HG03159 (cell line): ENCODE measurements around the gene GRAMD1B.
"Not testable (repeated sequence)": the region's sequence is repeated elsewhere in the genome, so short reads cannot be mapped to it uniquely, and the experiment has no call there.

Experiments
- ATAC-seq: cut with Tn5 transposase; IDR thresholded peaks from one replicate; pipeline ENCODE4 v1.9.1; 2021; ENCODE audit warnings: mild to moderate bottlenecking, moderate library complexity; ENCODE audit not compliant: unreplicated experiment

The GRAMD1B gene

DNA sequence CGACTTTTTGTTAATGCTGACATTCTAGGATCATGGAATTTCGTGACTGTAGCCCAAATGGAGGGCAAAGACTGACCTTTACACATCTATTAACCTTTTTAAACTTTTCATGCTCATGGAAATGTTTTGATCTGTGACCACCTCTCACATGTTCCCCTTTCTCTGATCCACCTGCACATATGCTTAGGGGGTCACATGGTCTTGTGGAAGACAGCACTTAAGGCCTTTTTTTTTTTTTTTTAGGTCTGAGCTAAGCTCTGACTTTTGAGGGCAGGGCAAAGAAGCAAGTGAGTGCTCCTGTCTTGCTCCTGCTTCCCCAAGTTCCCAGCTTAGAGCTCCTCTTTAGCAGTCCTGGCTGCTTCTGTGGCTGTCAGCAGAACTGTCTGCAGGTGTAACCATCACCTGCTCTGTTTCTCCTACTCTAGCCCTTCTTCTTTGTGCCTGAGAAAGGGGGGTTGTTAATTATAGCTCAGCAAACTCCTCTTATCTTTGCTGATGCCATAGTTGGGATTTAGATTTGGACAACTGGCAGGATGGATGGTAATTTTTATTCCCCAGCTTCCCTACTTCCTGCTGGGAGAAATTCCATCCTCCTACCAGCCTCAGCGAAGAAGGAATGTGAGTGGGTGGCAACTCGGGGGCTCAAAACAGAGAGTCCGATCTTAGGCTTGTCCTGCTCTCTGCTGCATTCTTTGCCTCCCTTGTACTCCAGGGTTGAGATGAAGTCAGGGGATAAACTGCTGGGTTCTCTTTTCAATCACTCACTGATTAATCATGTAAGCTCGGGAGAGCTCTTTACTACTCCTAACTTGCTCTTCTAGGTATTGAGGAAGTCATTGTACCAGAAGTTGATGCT lies 64.4 kb downstream of the GRAMD1B start:
- ATAC-seq, result no peak

DNA sequence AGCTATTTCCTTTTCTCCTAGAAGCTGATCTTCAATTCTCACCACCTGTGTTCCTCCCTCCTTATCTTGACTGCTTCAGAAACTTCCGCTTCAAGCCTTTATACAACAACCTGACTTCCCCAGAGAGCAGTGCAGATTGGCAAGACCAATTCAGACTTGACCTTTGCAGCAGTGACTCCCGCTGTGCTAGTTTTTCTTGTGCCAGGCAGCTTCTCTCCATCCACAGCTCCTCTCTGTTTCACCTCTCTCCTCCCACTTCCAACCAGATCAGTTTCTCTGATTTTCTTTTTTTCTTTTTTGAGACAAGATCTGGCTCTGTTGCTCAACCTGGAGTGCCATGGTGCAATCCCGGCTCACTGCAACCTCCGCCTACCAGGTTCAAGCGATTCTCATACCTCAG lies 74.3 kb downstream of the GRAMD1B start:
- no peak for ATAC-seq

DNA sequence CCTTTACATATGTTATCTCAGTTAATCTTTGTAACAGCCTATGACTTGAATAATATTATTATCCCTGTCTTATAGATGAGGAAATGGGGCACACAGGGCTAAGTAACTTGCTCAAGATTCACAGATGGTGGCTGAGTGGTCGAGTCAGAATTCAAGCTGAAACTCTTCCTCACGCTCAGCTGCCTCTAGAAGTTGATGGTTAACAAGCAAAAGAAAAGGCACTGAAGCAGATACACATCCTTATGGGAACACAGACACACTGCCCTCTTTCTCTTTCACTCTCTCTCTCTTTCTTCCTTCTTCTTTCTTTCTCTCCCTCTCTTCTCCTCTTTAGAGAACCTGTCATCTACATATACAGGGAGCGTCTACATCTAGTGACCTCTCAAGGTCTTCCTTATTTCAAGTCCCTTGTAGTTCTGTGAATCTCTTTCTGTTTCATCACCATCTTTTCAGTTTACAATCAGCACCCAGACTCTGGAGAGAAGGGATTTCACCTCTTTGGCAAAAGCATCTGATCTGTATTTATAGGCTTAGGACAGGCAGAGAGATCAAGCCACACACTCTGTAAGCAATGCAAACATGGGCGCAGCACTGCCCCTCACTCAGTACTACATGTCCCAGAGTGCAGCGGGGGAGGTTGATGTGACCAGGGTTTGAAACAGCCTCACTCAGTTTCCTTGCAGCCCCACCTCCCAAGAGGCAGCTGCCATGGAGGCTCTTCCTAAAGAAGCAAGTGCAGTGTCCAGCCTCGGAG lies 75.7 kb downstream of the GRAMD1B start:
- ATAC-seq, result peak; percentile 67

DNA sequence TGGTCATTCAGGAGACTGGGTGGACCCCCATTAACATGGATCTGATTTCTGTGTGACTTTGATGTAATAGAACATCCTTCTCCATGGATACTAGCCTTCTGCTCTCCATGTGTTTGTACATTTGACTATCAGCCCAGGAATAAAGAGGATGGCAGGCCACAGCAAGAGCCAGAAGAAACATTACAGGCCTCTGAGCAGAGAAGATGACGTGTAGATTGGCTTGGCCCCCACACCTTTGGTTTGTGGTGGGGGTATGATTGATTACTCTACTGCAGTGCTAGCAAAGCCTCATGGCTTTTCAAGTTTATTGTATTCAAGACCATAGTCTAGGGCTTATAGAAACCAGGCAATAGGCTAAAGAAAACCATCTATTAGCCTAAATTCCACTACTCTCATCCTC lies 77.0 kb downstream of the GRAMD1B start:
- no peak for ATAC-seq

DNA sequence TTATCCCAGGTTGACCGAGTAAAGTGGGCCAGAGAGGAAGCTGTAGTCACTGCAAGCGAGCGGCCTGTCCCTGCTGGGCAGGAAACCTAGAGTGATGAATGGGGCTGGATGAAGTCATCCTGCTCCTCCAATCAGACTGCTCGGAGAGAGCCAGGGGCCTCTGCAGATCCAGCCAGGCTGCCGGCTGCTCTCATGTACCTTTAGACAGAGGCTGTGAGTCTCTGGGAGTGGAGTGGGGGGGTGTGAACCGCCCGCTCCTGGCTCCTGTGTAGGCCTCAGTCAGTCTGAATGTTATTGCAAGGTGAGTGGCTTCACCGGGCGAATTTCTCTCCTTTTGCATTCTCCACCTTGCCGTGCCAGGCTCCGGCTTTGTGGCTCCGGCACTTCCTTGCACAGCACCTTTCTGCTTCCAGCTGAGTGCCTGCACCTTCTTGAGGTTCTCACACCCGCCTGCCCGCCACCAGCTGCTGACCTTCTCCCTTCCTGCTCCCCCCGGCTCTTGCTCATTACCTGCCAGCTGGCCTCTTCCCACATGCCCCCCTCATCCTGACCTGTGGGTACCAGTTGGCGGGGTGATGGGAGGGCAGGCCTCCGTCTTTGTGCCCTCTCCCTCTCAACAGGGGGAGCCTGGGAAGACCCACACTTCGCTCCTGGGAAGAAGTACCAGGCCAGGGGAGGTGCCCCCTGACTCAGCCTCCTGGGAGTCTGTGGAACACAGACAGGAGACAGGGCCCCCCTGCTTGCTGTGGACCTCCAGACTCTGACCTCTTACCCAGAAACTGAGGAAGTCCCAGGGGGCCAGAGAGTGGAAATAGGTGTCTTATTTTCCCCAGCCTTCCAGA lies 79.9 kb downstream of the GRAMD1B start:
- no peak for ATAC-seq

DNA sequence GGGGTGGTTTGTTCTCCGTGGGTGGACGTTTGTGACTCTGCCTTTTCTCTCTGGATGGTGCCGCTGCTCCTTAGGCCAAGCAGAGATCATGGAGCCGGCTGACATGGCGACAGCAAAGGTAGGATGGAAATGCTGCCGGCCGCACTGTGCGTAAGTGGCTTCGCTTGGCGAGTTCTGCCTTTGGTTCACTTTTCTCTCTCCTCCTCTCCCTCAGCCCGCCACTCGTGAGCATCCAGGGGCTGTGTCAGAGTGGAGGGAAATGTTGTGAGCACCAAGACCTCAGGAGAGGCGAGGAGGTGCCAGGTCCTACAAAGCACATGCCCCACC lies 80.5 kb downstream of the GRAMD1B start:
- no peak for ATAC-seq

DNA sequence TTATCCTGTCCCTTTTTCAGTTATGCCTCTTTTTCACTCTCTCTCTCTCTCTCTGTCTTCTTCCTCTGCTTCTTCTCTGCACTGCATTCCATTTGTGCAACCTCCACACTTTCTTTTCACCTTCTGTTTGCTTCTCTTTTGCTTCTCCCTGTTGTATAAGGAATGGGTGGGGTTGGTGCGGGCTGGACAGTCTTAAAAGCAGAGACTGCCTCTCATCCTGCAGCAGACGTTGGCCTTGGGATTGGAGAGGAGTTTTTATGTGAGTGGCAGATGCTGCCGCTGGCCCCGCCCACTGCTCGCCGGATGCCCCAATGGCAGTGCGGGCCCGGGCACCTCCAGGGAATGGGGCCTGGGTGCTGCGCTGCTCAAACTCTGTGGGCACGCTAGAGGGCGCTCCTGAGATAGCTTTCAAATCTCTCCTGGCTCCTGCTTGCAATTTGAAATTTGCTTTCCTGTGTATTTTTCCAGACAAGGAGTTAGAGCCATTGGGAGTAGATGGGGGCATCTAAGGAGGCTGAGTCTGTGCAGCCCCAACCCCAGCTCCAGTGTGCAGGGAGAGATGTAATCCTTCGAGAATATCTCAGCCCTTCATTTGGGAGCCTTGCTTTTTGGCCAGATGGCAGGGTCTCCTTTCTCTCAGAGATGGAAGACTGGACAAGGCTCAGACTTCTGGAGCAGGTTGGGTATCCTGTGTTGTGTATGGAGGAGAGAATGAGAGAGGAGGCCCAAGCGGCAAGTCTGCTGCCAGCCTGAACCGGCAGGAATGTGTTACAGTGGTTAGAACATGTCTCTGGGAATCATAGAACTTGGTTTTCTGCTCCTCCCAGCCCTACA lies 81.2 kb downstream of the GRAMD1B start:
- peak; percentile 84 for ATAC-seq

DNA sequence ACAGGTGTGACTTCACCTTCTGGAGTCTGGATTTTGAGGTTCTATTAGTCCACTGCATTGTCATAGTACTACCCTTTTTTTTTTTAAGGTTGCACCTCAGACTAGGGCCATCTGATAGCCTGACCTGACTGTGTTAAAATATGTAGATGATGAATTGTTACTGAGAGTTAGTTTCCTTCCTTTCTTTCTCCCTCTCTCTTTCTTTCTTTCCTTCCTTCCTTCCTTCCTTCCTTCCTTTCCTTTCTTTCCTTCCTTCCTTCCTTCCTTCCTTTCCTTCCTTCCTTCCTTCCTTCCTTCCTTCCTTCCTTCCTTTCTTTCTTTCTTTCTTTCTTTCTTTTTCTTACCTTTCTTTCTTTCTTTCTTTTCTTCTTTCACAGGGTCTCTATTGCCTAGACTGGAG lies 83.2 kb downstream of the GRAMD1B start:
- not testable (repeated sequence) for ATAC-seq

DNA sequence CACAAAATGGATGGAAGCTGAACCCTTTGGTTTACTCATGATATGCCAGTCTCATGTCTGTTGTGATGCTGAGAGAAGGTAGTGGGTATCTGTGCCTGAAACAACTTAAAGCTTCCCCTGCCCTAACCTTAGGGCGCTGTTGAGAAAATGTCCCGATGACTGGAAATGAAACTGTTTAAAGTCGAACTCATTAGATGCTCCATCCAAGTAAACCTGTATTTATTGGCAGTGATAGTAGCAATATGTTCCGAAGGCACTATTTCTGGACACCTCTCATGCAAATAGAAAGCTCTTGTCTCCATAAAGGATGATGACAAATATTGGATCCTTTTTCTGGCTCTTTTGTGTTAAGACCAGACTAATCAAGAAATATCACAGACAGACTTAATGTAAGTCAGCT lies 86.2 kb downstream of the GRAMD1B start:
- no peak for ATAC-seq

DNA sequence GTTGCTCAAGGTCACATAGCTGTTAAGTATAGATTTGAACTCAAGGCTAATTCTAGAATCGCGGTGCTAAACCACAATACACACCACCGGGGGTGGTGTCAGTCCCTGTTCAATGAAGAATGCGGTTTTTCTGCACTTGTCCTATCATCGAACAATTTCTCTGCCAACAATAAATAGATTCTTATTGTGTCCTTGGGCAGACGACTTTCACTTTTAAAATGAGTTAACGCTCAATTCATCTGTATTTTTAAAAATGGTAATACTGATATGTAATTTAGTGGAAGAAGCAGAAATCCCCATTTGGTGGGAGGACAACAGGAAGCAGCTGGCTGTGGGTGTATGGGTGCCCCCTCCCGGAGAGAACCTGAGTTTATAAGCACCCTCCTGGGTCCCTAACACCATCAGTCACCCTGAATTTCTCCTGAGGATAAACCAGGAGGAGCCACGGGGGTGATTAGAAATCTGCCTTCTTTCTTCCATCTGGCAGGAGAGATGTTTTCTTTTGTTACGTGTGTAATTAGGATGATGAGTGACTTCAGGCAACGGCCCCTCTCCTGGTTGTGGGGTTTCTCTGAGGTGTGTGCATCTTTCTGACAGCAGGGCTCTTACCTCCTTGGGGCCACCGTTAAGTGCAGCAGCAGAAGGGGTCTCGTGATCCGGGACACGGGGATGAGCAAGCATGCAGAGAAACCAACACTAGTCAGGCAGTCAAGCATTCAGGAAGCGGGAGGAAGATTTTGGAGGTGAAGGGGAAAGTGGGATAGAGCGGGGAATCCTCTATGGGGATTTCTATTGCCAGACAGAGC lies 87.7 kb downstream of the GRAMD1B start:
- ATAC-seq, result peak; percentile 46

DNA sequence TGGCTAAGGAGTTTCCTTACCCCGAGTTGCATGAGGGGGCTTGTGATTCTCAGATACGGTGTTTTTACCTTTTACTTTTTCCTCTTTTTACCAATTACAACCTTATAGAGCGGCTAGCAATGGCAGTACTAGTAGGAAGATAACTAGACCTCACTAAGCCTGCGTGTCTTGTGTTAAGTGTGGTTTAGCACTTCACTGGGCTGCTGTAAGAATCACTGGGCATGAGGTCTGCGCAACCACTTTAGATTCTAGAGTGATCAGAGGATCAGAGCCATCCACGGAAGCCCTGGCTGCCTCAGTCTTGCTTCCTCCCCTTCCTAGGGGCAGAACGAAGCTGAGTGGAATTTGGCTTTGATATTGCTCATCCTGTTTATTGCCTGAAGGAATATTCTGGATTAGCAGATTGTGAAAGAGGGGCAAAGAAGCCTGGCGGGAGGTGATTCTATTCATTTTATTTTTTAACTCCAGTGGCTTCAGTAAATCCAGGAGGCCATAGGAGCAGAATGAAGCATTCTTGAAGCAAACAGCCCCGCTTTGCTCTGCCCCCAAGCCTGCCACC lies 88.5 kb downstream of the GRAMD1B start:
- ATAC-seq, result no peak

DNA sequence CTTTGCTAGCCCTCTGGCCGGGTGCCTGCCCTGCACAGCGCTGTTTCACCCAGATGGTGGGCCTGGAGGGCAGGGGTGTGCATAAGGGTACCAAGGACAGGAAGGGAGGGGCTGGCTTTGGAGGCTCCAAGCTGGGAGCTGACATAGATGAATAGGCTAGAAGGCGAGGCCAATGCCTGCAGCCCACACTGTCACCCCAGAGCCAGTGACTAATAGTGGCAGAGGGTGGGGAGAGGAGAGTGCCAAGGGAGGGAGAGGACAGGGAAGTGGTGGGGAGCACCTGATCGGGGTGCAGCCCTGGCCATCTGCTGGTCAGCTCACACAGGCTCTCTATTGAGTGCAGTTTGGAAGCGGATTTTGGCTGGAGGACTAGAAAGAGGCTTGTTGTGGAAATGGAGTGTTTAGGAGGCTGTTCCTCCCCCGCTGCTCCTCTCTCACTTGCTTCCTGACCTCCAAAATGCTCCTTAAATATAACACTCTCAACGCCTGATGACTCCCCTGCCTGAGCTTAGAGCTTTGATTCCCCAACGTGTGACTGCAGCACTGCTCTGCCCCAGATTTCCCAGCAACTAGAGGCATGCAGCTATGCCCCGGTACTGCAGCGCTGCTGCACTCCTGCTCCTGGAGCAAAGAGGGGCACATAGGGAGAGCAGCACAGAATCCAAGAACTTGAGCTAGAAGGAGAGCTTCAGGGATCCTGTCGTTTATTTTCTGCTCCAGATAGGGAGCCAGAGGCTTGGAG lies 89.2 kb downstream of the GRAMD1B start:
- ATAC-seq, result no peak

DNA sequence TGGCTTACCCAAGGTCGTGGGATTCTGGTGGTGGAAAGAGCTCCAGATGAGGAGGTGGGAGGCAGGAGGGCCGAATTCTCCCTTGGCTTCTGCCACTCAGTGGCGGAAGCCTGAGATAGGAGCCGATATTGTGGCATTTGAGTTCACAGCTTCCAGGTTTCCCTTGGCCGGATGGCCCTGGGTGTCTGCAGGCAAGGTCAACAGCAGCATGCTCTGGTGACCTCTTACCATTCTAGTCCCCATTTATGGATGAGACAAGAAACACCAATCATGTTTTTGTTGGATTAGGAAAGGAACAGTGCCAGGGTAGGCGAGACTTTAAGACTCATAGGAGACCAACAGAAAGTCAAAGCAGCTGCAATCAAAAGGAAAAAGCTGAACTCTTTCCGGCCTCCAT lies 89.7 kb downstream of the GRAMD1B start:
- ATAC-seq, result no peak

DNA sequence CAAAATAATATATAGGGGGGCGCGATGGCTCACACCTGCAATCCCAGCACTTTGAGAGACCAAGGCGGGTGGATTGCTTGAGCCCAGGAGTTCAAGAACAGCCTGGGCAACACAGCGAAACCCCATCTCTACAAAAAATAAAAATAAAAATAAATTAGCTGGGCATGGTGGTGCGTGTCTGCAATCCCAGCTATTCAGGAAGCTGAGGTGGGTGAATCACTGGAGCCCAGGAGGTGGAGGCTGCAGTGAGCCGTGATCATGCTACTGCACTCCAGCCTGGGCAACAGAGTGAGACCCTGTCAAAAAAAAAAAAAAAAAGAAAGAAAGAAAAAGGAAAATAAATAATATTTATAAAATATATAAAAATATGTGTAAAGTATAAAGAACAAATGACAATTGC lies 90.4 kb downstream of the GRAMD1B start:
- not testable (repeated sequence) for ATAC-seq

DNA sequence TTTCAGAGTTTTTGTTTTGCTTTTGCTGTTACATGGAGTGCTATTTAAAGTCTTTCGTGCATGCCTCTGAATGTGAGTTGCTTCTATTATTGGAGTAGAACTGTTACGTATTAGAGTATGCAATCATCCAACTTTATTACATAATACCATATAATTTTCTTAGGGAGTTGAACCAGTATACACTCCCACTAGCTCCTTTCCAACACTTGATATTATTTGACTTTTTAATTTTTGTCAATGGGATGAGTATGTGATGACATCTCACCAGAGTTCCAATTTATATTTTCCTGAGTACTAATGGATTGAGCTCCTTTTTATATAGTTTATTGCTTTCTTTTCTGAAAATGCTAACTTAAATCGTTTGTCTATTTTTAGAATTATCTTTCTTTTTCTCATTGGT lies 90.9 kb downstream of the GRAMD1B start:
- no peak for ATAC-seq

DNA sequence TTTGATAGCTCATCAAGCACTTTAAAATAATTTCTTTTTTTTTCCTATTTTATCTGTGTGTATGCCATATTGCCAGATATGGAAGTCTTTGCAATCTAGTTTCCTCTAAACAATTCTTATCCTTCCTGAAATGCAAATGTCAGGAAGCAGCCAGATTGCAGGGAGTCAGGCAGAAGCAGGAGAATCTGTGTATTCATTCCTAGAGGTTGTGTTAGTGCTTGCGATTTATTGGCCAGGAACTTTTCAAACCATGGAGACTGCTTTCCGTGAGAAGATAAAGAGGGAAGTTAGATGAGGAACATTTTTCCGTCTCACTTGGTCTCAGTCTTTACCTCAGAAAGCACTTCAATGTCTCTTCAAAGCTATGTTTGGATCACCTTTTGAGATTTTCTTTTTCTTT lies 91.9 kb downstream of the GRAMD1B start:
- no peak for ATAC-seq

DNA sequence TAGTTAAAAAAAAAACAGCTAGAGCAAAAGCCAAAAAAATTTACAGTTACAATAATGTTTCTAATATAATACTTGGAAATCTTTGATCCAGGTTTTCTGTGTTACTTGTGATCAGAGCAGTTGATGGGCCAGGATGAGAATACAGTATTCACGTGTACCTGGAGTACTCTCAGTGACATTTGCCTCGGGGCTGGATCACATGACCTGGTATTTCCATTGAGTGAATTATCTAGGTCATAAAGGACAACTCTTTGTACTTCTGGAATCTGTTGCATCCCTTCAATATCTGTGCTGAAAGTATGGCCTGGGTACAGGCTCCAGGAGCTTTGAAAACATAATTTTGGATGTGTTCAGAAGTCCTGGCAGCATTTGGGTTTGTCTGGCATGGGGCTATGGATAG lies 93.5 kb downstream of the GRAMD1B start:
- ATAC-seq, result no peak

DNA sequence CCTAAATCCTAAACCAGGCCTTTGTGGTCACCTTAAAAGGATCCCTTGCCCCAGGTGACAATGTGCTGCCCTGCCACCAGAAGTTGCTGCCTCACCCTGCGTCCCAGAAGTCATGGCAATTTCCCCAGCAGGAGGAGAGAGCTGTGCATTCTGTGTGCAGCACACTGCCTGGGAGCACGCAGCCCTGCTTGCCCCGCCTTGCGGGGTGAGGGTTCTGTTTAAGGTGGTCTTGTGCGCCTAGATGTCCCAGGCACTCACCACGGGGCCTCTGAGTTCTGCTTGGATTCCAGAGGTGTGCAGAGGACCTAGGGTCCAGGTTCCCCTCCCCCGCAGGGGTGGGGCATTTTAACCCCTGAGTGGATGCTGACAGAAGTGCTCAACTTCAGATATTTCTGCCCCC lies 95.0 kb downstream of the GRAMD1B start:
- no peak for ATAC-seq

DNA sequence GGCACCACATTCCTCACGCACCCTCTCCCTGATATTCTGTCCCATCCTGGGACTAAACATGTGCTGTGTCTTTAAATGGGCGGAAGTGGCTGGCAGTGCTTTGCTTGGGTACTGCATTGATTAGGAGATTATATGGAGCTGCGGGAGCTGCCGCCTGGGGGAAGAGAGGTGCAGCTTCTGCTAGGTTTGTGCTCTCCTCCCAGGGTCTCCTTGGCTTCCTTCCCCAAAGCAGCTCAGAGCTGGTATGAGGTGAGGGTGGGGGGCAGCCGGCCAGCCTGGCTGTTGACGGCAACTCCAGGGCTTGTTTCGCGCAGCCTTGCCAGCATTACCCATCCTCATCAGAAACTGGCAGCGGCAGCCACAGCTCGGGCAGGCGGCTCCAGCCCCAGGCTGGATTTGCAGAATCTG lies 95.4 kb downstream of the GRAMD1B start:
- no peak for ATAC-seq
